ENCODE data around the gene SEBOX. TPM values are rescaled to one million over a fixed set of nuclear protein-coding genes. Genes with fewer than 3 reads are reported as not detected.

SEBOX gene
- total RNA-seq, 4 donors from 2014 or later: not detected

DNA sequence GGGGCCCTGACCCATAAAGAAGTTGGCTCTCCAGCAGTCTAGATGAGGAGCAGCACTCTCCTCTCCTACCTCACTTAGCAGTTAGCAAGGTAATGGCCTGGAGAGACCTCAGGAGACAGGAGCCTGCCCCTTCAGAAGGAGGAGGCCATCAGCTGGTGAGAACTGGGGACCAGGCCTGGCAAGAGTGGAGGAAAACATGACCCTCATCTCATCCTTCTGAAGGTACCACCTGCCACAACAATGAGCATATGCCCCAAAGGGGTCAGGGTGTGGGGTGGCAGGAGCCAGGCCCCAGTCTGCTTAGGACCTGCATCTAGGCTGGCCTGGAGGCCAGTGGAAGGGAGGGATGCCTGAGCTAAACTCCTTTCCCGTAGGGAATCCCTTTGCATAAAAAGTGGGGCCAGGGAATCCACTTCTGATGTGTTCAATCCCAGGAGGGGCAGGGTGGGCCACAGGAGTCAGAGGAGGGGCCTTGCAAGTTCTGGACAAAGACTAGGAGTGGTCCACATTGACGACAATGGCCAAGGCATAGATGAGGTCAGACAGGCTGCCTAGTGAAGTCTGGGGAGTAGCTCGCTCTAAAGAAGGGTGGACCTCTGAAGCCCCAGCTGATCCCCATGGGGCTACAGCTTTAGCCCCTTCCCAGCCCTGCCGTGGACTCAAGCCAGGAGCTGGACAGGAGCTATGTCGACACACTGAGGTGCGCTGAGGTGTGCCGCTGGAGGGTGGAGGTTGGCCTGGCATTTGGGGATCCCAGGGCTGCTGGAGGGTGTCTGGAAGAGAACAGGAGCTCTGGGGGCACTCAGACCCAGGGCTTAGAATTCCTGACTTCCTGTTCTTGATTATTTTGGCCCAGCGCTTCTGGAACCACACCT is 986 bp downstream of the SEBOX start:
- H3K27me3 ChIP-seq: no peaks in the 10 kb centered on the region
- H3K27ac ChIP-seq: no peak overlapping the region
- H3K4me3 ChIP-seq: no peak overlapping the region
- TF ChIP-seq, protein P1, sequence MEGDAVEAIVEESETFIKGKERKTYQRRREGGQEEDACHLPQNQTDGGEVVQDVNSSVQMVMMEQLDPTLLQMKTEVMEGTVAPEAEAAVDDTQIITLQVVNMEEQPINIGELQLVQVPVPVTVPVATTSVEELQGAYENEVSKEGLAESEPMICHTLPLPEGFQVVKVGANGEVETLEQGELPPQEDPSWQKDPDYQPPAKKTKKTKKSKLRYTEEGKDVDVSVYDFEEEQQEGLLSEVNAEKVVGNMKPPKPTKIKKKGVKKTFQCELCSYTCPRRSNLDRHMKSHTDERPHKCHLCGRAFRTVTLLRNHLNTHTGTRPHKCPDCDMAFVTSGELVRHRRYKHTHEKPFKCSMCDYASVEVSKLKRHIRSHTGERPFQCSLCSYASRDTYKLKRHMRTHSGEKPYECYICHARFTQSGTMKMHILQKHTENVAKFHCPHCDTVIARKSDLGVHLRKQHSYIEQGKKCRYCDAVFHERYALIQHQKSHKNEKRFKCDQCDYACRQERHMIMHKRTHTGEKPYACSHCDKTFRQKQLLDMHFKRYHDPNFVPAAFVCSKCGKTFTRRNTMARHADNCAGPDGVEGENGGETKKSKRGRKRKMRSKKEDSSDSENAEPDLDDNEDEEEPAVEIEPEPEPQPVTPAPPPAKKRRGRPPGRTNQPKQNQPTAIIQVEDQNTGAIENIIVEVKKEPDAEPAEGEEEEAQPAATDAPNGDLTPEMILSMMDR (IDR thresholded peaks at IDR 0.05): no peak
- TF ChIP-seq EP300 (IDR thresholded peaks at IDR 0.05) (no peak), POLR2A (IDR thresholded peaks at IDR 0.05) (no peak)
- H3K4me1 ChIP-seq: no peaks in the 10 kb centered on the region
- H3K36me3 ChIP-seq: peaks cover 0 to 90% (median 36%) of the 10 kb centered on the region in 3 donors
- no peak for DNase-seq (ENCODE audit: low spot score in 2 of 2)
- WGBS, 2 donors: 84 to 89% methylated on average over 8 of the region's 8 CpGs
- H3K9me3 ChIP-seq: no peaks in the 10 kb centered on the region

DNA sequence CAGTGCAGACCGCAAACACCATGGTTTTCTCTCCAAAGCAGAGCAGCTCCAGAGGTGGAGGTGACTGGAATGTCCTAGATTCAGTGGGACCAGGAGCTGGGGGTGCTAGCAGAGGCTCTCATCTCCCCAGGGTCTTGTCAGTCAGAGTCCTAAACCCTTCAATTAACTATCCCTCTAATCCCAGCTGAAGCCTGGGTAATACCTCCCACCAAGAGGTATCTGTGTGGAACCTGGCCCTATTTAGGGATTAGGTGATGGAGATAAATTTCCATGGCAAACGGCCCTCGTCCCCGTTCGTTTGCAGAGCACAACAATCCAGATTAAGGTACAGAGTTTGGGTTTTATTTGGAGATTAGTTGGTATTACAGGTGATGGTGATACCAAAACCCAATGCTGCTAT is 1.8 kb downstream of the SEBOX start:
- no peaks in the 10 kb centered on the region for H3K9me3 ChIP-seq
- DNase-seq (ENCODE audit: low spot score in 2 of 2): no peak
- no peak overlapping the region for H3K27ac ChIP-seq
- peaks cover 0 to 84% (median 36%) of the 10 kb centered on the region in 3 donors for H3K36me3 ChIP-seq
- no peak overlapping the region for H3K4me3 ChIP-seq
- TF ChIP-seq, protein P1 (IDR thresholded peaks at IDR 0.05): no peak
- TF ChIP-seq POLR2A (IDR thresholded peaks at IDR 0.05) (no peak), EP300 (IDR thresholded peaks at IDR 0.05) (no peak)
- WGBS, 2 donors: 87 to 89% methylated on average over 5 of the region's 5 CpGs
- no peaks in the 10 kb centered on the region for H3K27me3 ChIP-seq
- peaks cover 0 to 6% (median 5%) of the 10 kb centered on the region in 4 donors for H3K4me1 ChIP-seq

DNA sequence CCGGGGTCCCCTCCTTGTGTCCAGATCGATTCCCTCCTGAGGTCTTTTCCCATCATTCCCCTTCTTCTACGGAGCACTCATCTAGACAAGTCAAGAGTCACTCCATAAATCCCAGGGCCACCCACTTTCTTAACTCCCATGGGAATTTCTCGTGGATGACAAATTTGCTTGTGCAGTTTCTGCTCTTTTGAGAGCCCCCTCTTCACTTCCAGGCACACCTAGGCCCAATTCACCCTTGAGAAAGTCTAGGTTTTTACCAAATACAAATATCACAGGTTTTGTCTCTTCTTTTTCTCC is 7.2 kb downstream of the SEBOX start:
- no peak for DNase-seq (ENCODE audit: low spot score in 2 of 2)
- Histone ChIP-seq H3K36me3 (peaks cover 0 to 62% (median 26%) of the 10 kb centered on the region in 3 donors), H3K27me3 (no peaks in the 10 kb centered on the region), H3K4me1 (peaks cover 0 to 34% (median 17%) of the 10 kb centered on the region in 4 donors), H3K9me3 (no peaks in the 10 kb centered on the region), H3K4me3 (peak overlapping the region; percentile 69 to 98 (median 88)), H3K27ac (peak overlapping the region in 3 of 4 donors; percentile 89 to 94 (median 94))
- TF ChIP-seq, protein P1 (IDR thresholded peaks at IDR 0.05): no peak
- TF ChIP-seq POLR2A (IDR thresholded peaks at IDR 0.05) (no peak), EP300 (IDR thresholded peaks at IDR 0.05) (no peak)
- 1 to 4% methylated on average over 4 of the region's 4 CpGs for WGBS, 2 donors

DNA sequence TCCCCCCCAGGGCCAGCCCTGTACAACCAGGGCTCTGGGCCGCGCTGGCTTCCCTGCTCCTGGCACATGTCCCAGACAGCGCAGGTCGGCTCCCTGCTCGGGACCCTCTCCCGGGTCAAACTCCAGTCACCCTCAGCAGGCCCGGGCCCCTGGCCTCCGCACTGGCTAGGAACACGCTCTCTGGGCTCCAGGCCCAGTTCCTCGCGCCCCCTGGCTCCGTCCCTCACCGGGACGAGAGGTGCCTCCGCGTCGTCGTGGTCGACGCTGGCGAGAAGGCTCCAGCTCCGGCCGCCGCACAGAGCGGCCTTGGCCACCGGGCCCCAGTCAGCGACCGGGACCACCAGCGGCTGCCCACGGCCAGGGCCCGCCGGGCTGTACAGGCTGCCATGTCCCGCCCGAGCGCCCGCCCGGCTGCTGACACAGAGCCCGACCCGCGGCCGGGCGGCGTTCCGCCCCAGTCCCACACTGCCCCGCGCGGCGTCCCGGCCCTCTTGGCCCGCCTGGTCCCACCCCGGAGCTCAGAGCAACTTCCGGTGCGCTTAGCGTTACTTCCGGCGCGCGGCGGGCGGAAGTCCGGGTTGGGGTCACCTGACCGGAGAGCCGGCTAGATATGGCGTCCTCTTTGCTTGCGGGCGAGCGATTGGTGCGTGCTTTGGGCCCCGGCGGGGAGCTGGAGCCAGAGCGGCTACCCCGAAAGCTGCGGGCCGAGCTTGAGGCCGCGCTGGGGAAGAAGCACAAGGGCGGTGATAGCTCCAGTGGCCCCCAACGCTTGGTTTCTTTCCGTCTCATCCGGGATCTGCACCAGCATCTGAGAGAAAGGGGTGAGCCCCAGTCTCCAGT is 7.7 kb downstream of the SEBOX start, which contains the start of gene POLDIP2:
TSS of gene POLDIP2 (minus strand) at position 467 of the 840 bp plus-strand sequence. CDS start at position 388, 79 bp downstream.
- H3K27ac ChIP-seq: peak within 1 kb of the TSS; percentile 40 to 94 (median 92)

More for the DNA sequence above, 7.7 kb downstream of the SEBOX start, which contains the start of gene POLDIP2:
- H3K36me3 ChIP-seq: peaks cover 0 to 62% (median 30%) of the 10 kb centered on the region in 3 donors
- DNase-seq (ENCODE audit: low spot score in 2 of 2): peak; percentile 85 to 86
- TF ChIP-seq, protein P1 (IDR thresholded peaks at IDR 0.05): peak in 3 of 5 experiments; percentile 8 to 61 (median 24)
- peak; percentile 88 to 98 for TF ChIP-seq EP300 (IDR thresholded peaks at IDR 0.05)
- TF ChIP-seq POLR2A (IDR thresholded peaks at IDR 0.05): peak; percentile 74 to 85
- no peaks in the 10 kb centered on the region for H3K9me3 ChIP-seq
- H3K4me3 ChIP-seq: peak within 1 kb of the TSS; percentile 69 to 98 (median 88)
- H3K4me1 ChIP-seq: peaks cover 0 to 34% (median 17%) of the 10 kb centered on the region in 4 donors
- WGBS, 2 donors: 0 to 1% methylated on average over 53 of the region's 80 CpGs
- H3K27me3 ChIP-seq: no peaks in the 10 kb centered on the region
